Stomach (tissue), 4 donors: ENCODE results near the gene SPEF1.

ENCODE experiments used
- CTCF ChIP-seq, 7 experiments: fragments of 450-650 bp in 4 of 7; fragments of 200-600 bp in 3 of 7; sonication (generic) in 3 of 7; IDR thresholded peaks; one replicate each; pipeline ENCODE4 v1.5.1; 2016 to 2019; ENCODE audit warnings: antibody characterized with exemption in 7 of 7, control low read depth in 2 of 7, mild to moderate bottlenecking in 1 of 7
- POLR2A ChIP-seq, 4 donors: fragments of 450-650 bp; IDR thresholded peaks; one replicate each; pipeline ENCODE4 v1.6.1; 2016; ENCODE audit warnings: antibody characterized with exemption in 4 of 4, control low read depth in 2 of 4, mild to moderate bottlenecking in 1 of 4, moderate library complexity in 1 of 4
- POLR2AphosphoS5 ChIP-seq, 3 donors: sonication (generic); formaldehyde crosslinking; IDR thresholded peaks; one replicate each; pipeline ENCODE4 v1.6.1; 2016; ENCODE audit warnings: antibody characterized with exemption in 3 of 3

- TF ChIP-seq CTCF (IDR thresholded peaks at IDR 0.05) (no peak), POLR2AphosphoS5 (IDR thresholded peaks at IDR 0.05) (no peak), POLR2A (IDR thresholded peaks at IDR 0.05) (no peak)
These were observed 21.4 kb downstream of the SPEF1 start for GRCh38 chr20:3759884-3760283.
